H1 (cell line): ENCODE data around the gene ISG15. TPM values are rescaled to one million over a fixed set of nuclear protein-coding genes. Genes with fewer than 3 reads are reported as not detected.

Source experiments
- EP300 ChIP-seq, 2 experiments: IDR thresholded peaks; 1 replicate in 1 of 2; 2 replicates in 1 of 2; pipeline ENCODE4 v1.6.1; 2011 to 2012; ENCODE audit warnings: low read depth in 2 of 2, low read length in 2 of 2, mild to moderate bottlenecking in 2 of 2, borderline replicate concordance in 1 of 2, inconsistent platforms in 1 of 2, moderate library complexity in 1 of 2
- FOSL1 ChIP-seq: IDR thresholded peaks from 2 replicates; pipeline ENCODE4 v1.6.1; 2011; ENCODE audit warnings: mild to moderate bottlenecking, low read depth, low read length, moderate library complexity; ENCODE audit not compliant: insufficient read depth
- HDAC2 ChIP-seq, 2 experiments: fragments of 300-600 bp in 1 of 2; sonication (generic) in 1 of 2; IDR thresholded peaks; 2 replicates each; pipeline ENCODE4 v1.6.1; 2011 to 2012; ENCODE audit warnings: low read depth in 2 of 2, low read length in 2 of 2, mild to moderate bottlenecking in 2 of 2, moderate library complexity in 2 of 2, borderline replicate concordance in 1 of 2, inconsistent platforms in 1 of 2
- HDAC6 ChIP-seq: IDR thresholded peaks from one replicate; pipeline ENCODE4 v1.7.1; 2012; ENCODE audit warnings: low read depth, mild to moderate bottlenecking, inconsistent platforms, low read length, moderate library complexity
- RBBP5 ChIP-seq: IDR thresholded peaks from 2 replicates; pipeline ENCODE4 v1.7.1; 2012; ENCODE audit warnings: low read depth, mild to moderate bottlenecking, inconsistent platforms, low read length, moderate library complexity, borderline replicate concordance
- SRF ChIP-seq: IDR thresholded peaks from 2 replicates; pipeline ENCODE4 v1.6.1; 2011; ENCODE audit warnings: mild to moderate bottlenecking, low read depth, low read length, moderate library complexity
- polyA plus RNA-seq, 7 experiments: library from polyadenylated mRNA; depleted of rRNA in 3 of 7; stranded (reverse) in 5 of 7; unstranded in 2 of 7; fragments of >200 nt in 5 of 7; fragments of 200-250 nt in 2 of 7; gene quantifications; 1 replicate in 5 of 7; 2 replicates in 1 of 7; 4 replicates in 1 of 7; pipeline versions ENCODE4 v1.2.1 to v1.2.3, GENCODE V29; 2011 to 2013; ENCODE audit warnings: missing spikeins in 2 of 7, mixed read lengths in 2 of 7
- total RNA-seq: library from RNA; stranded (reverse); fragmentation: NEBNext Ultra II Directional; extraction: Animal tissue kit (Norgen Biotek cat#: 25700); gene quantifications from 2 replicates; pipeline ENCODE4 v1.2.1, GENCODE V29; 2021

The ISG15 gene
- total and polyA plus RNA-seq, 2 of the 8 experiments (the other 6 are each of a cell fraction or from before 2014, with no cell fraction given): 29.3 to 121 TPM

GRCh38 chr1:965526-966134 is 47.7 kb upstream of the ISG15 start (continued):
- TF ChIP-seq HDAC2 (IDR thresholded peaks at IDR 0.05; ENCODE audit: borderline replicate concordance in 1 of 2, low read depth in 2 of 2, low read length in 2 of 2) (no peak), SRF (no peak), HDAC6 (no peak), RBBP5 (no peak), FOSL1 (no peak), EP300 (IDR thresholded peaks at IDR 0.05; ENCODE audit: borderline replicate concordance in 1 of 2, low read depth in 2 of 2, low read length in 2 of 2) (no peak)
